GM19324 (cell line): ENCODE results near the gene SRL.
"Not testable (repeated sequence)": the region's sequence is repeated elsewhere in the genome, so short reads cannot be mapped to it uniquely, and the experiment has no call there.

Source experiments
- ATAC-seq: cut with Tn5 transposase; IDR thresholded peaks from one replicate; pipeline ENCODE4 v1.9.1; 2021; ENCODE audit warnings: mild to moderate bottlenecking, moderate library complexity; ENCODE audit not compliant: unreplicated experiment, low FRiP score

Gene SRL

GRCh38 chr16:4175849-4176248 lies 66.0 kb downstream of the SRL start:
- ATAC-seq = no peak

GRCh38 chr16:4172070-4172469 lies 69.8 kb downstream of the SRL start:
- ATAC-seq = no peak

GRCh38 chr16:4169415-4169814 lies 72.5 kb downstream of the SRL start:
- ATAC-seq = no peak

- no peak for ATAC-seq
Measured at GRCh38 chr16:4166821-4167220, 75.1 kb downstream of the SRL start.

GRCh38 chr16:4160658-4161430 lies 81.0 kb downstream of the SRL start:
- no peak for ATAC-seq

GRCh38 chr16:4159726-4160125 lies 82.2 kb downstream of the SRL start:
- ATAC-seq = no peak

- ATAC-seq = no peak
Measured at GRCh38 chr16:4158143-4159093, 83.5 kb downstream of the SRL start.

GRCh38 chr16:4157376-4157825 lies 84.5 kb downstream of the SRL start:
- ATAC-seq = no peak

- not testable (repeated sequence) for ATAC-seq
Measured at GRCh38 chr16:4156503-4156902, 85.4 kb downstream of the SRL start.

- not testable (repeated sequence) for ATAC-seq
Measured at GRCh38 chr16:4153364-4153763, 88.5 kb downstream of the SRL start.

- no peak for ATAC-seq
Measured at GRCh38 chr16:4152267-4152666, 89.6 kb downstream of the SRL start.

GRCh38 chr16:4147236-4147635 lies 94.6 kb downstream of the SRL start:
- no peak for ATAC-seq

- no peak for ATAC-seq
Measured at GRCh38 chr16:4142268-4142667, 99.6 kb downstream of the SRL start.

GRCh38 chr16:4141604-4142003 lies 100.3 kb downstream of the SRL start:
- no peak for ATAC-seq

GRCh38 chr16:4140652-4141051 lies 101.2 kb downstream of the SRL start:
- no peak for ATAC-seq

- ATAC-seq = no peak
Measured at GRCh38 chr16:4139968-4140367, 101.9 kb downstream of the SRL start.
